Thyroid gland (tissue), 4 donors: Measurements from ENCODE around the gene VAMP2.
A peak's percentile ranks its signal among the peaks of the same experiment; 100 is the strongest.

Source experiments
- CTCF ChIP-seq, 6 experiments: fragments of 200-600 bp in 3 of 6; fragments of 450-650 bp in 3 of 6; sonication (generic) in 3 of 6; IDR thresholded peaks; one replicate each; pipeline ENCODE4 v1.5.1; 2016 to 2019; ENCODE audit warnings: antibody characterized with exemption in 6 of 6, mild to moderate bottlenecking in 2 of 6, inconsistent platforms in 1 of 6, moderate library complexity in 1 of 6
- POLR2A ChIP-seq, 2 donors: fragments of 450-650 bp; IDR thresholded peaks; one replicate each; pipeline ENCODE4 v1.6.1; 2017; ENCODE audit warnings: antibody characterized with exemption in 2 of 2, mild to moderate bottlenecking in 2 of 2, moderate library complexity in 1 of 2

- TF ChIP-seq CTCF (IDR thresholded peaks at IDR 0.05) (no peak), POLR2A (IDR thresholded peaks at IDR 0.05) (peak in 1 of 2 donors; percentile 24)
Measured at GRCh38 chr17:8163978-8164814, 1.4 kb upstream of the VAMP2 start.
